ENCODE results near the gene COX6A2. TPM values are rescaled to one million over a fixed set of nuclear protein-coding genes. Genes with fewer than 3 reads are reported as not detected.

COX6A2 gene
- total RNA-seq, 2 experiments from 2014 or later: not detected

- Mint-ChIP-seq H3K4me3 (no peak overlapping the region), H3K27me3 (no peaks in the 10 kb centered on the region), H3K27ac (no peak overlapping the region), H3K4me1 (ENCODE audit: low read depth) (no peaks in the 10 kb centered on the region), H3K36me3 (ENCODE audit: low read depth) (peaks cover 36% of the 10 kb centered on the region), H3K9me3 (no peaks in the 10 kb centered on the region)
- Histone ChIP-seq H3K9me3 (ENCODE audit: control insufficient read depth in 1 of 2, insufficient read depth in 1 of 2, low read length in 2 of 2) (no peaks in the 10 kb centered on the region), H3K4me3 (ENCODE audit: low read length) (no peak overlapping the region), H3K27me3 (ENCODE audit: control insufficient read depth in 1 of 2, insufficient read depth in 2 of 2, low read length in 2 of 2) (peaks cover 0 to 5% of the 10 kb centered on the region in 2 experiments), H3K4me1 (ENCODE audit: insufficient read depth, low read length) (peaks cover 24% of the 10 kb centered on the region), H3K27ac (ENCODE audit: low read depth in 1 of 2, low read length in 2 of 2) (no peak overlapping the region), H3K36me3 (ENCODE audit: insufficient read depth, low read length) (peaks cover 30% of the 10 kb centered on the region)
- intact Hi-C loops (cut with DNase I, micrococcal nuclease): no loop called here
- ChIA-PET POLR2A (no interaction called here), CTCF (no interaction called here)
- ATAC-seq (ENCODE audit: poor library complexity) (no peak), DNase-seq (peak in 1 of 14 experiments; percentile 20)
- TF ChIP-seq CTCF (IDR thresholded peaks at IDR 0.05): no peak
These were observed 38.3 kb upstream of the COX6A2 start for GRCh38 chr16:31466381-31466841.

- H3K9me3 ChIP-seq (ENCODE audit: control insufficient read depth in 1 of 2, insufficient read depth in 1 of 2, low read length in 2 of 2): no peaks in the 10 kb centered on the region
- Mint-ChIP-seq H3K27me3 (no peaks in the 10 kb centered on the region), H3K4me1 (ENCODE audit: low read depth) (peaks cover 5% of the 10 kb centered on the region), H3K9me3 (no peaks in the 10 kb centered on the region), H3K27ac (no peak overlapping the region), H3K36me3 (ENCODE audit: low read depth) (peaks cover 36% of the 10 kb centered on the region), H3K4me3 (no peak overlapping the region)
- H3K27ac ChIP-seq (ENCODE audit: low read depth in 1 of 2, low read length in 2 of 2): no peak overlapping the region
- H3K36me3 ChIP-seq (ENCODE audit: insufficient read depth, low read length): peaks cover 30% of the 10 kb centered on the region
- DNase-seq (peak in 1 of 14 experiments; percentile 16), ATAC-seq (ENCODE audit: poor library complexity) (no peak)
- H3K4me1 ChIP-seq (ENCODE audit: insufficient read depth, low read length): peaks cover 27% of the 10 kb centered on the region
- H3K4me3 ChIP-seq (ENCODE audit: low read length): no peak overlapping the region
- no peak for TF ChIP-seq CTCF (IDR thresholded peaks at IDR 0.05)
- no peaks in the 10 kb centered on the region for H3K27me3 ChIP-seq (ENCODE audit: control insufficient read depth in 1 of 2, insufficient read depth in 2 of 2, low read length in 2 of 2)
- ChIA-PET CTCF (no interaction called here), POLR2A (no interaction called here)
- intact Hi-C loops (cut with DNase I, micrococcal nuclease): no loop called here
These were observed 37.7 kb upstream of the COX6A2 start for GRCh38 chr16:31465788-31466370.

GRCh38 chr16:31464781-31465260 is 36.7 kb upstream of the COX6A2 start:
- H3K9me3 ChIP-seq (ENCODE audit: control insufficient read depth in 1 of 2, insufficient read depth in 1 of 2, low read length in 2 of 2): no peaks in the 10 kb centered on the region
- DNase-seq: peak in 1 of 14 experiments; percentile 28

More at GRCh38 chr16:31464781-31465260, 36.7 kb upstream of the COX6A2 start:
- H3K27ac Mint-ChIP-seq: no peak overlapping the region
- Histone ChIP-seq H3K27ac (ENCODE audit: low read depth in 1 of 2, low read length in 2 of 2) (no peak overlapping the region), H3K27me3 (ENCODE audit: control insufficient read depth in 1 of 2, insufficient read depth in 2 of 2, low read length in 2 of 2) (no peaks in the 10 kb centered on the region), H3K4me3 (ENCODE audit: low read length) (no peak overlapping the region), H3K36me3 (ENCODE audit: insufficient read depth, low read length) (peaks cover 30% of the 10 kb centered on the region), H3K4me1 (ENCODE audit: insufficient read depth, low read length) (peaks cover 37% of the 10 kb centered on the region)
- H3K4me1 Mint-ChIP-seq (ENCODE audit: low read depth): peaks cover 15% of the 10 kb centered on the region
- no peak overlapping the region for H3K4me3 Mint-ChIP-seq
- no peak for ATAC-seq (ENCODE audit: poor library complexity)
- H3K27me3 Mint-ChIP-seq: no peaks in the 10 kb centered on the region
- ChIA-PET POLR2A (no interaction called here), CTCF (no interaction called here)
- intact Hi-C loops (cut with DNase I, micrococcal nuclease): no loop called here
- peaks cover 41% of the 10 kb centered on the region for H3K36me3 Mint-ChIP-seq (ENCODE audit: low read depth)
- no peak for TF ChIP-seq CTCF (IDR thresholded peaks at IDR 0.05)
- H3K9me3 Mint-ChIP-seq: no peaks in the 10 kb centered on the region
